Astrocyte (in vitro differentiated cells and primary cell): ENCODE results near the gene ADGRA3. TPM values are rescaled to one million over a fixed set of nuclear protein-coding genes. Genes with fewer than 3 reads are reported as not detected.

Experiments
- DNase-seq: peaks from one replicate; pipeline ENCODE4 v3.0.0-alpha.2; 2010; ENCODE audit warnings: low read depth
- FAIRE-seq: peaks from 2 replicates; lab custom pipeline; 2011; peaks lifted over from hg19 to GRCh38; lab: Jason Lieb, UNC
- H2AFZ ChIP-seq: 2 replicates; pipeline ENCODE4 v1.6.0; 2012; ENCODE audit warnings: low read depth, low read length, inconsistent platforms
- H3K27ac ChIP-seq: 2 replicates; pipeline ENCODE4 v1.5.1; 2011; ENCODE audit warnings: low read depth, low read length, inconsistent platforms
- H3K27me3 ChIP-seq: 2 replicates; pipeline ENCODE4 v1.6.0; 2011; ENCODE audit warnings: low read length, inconsistent platforms; ENCODE audit not compliant: insufficient read depth
- H3K36me3 ChIP-seq: 2 replicates; pipeline ENCODE4 v1.5.1; 2011; ENCODE audit warnings: low read length, inconsistent platforms; ENCODE audit not compliant: insufficient read depth
- H3K4me1 ChIP-seq: 2 replicates; pipeline ENCODE4 v1.5.1; 2011; ENCODE audit warnings: low read length, inconsistent platforms; ENCODE audit not compliant: insufficient read depth
- H3K4me2 ChIP-seq: 2 replicates; pipeline ENCODE4 v1.6.0; 2012; ENCODE audit warnings: low read length, inconsistent platforms
- H3K4me3 ChIP-seq: 2 replicates; pipeline ENCODE4 v1.5.1; 2011; ENCODE audit warnings: low read depth, mild to moderate bottlenecking, low read length, inconsistent platforms; ENCODE audit not compliant: insufficient read depth
- H3K79me2 ChIP-seq: 2 replicates; pipeline ENCODE4 v1.6.0; 2012; ENCODE audit warnings: mild to moderate bottlenecking, low read length, inconsistent platforms; ENCODE audit not compliant: insufficient read depth
- H3K9ac ChIP-seq: 2 replicates; pipeline ENCODE4 v1.6.0; 2012; ENCODE audit warnings: mild to moderate bottlenecking, low read length, inconsistent platforms
- H3K9me3 ChIP-seq: 2 replicates; pipeline ENCODE4 v1.5.1; 2012; ENCODE audit warnings: low read depth, mild to moderate bottlenecking, low read length, inconsistent platforms; ENCODE audit not compliant: insufficient read depth
- H4K20me1 ChIP-seq: 2 replicates; pipeline ENCODE4 v1.6.0; 2012; ENCODE audit warnings: low read length, inconsistent platforms; ENCODE audit not compliant: insufficient read depth
- H3K27ac Mint-ChIP-seq: one replicate; pipeline ENCODE4 v1.8.0; 2021; ENCODE audit warnings: mild to moderate bottlenecking, mixed read lengths; ENCODE audit not compliant: unreplicated experiment
- H3K27me3 Mint-ChIP-seq: one replicate; pipeline ENCODE4 v1.8.0; 2021; ENCODE audit warnings: low read depth, mixed read lengths; ENCODE audit not compliant: unreplicated experiment
- H3K36me3 Mint-ChIP-seq: one replicate; pipeline ENCODE4 v1.8.0; 2021; ENCODE audit warnings: low read depth, mixed read lengths; ENCODE audit not compliant: unreplicated experiment
- H3K4me1 Mint-ChIP-seq: one replicate; pipeline ENCODE4 v1.8.0; 2021; ENCODE audit warnings: low read depth, mixed read lengths; ENCODE audit not compliant: unreplicated experiment
- H3K4me3 Mint-ChIP-seq: one replicate; pipeline ENCODE4 v1.8.0; 2021; ENCODE audit warnings: mild to moderate bottlenecking, moderate library complexity, mixed read lengths; ENCODE audit not compliant: unreplicated experiment
- H3K9me3 Mint-ChIP-seq: one replicate; pipeline ENCODE4 v1.8.0; 2021; ENCODE audit warnings: mild to moderate bottlenecking, mixed read lengths; ENCODE audit not compliant: unreplicated experiment
- EZH2 ChIP-seq: IDR thresholded peaks from 2 replicates; pipeline ENCODE4 v1.6.1; 2012; ENCODE audit warnings: mild to moderate bottlenecking, low read length, inconsistent platforms; ENCODE audit not compliant: insufficient read depth
- total RNA-seq: library from RNA; stranded (reverse); gene quantifications from 2 replicates; pipeline ENCODE4 v1.2.1, GENCODE V29; 2021
- TF ChIP-seq, protein P1 (sequence below): IDR thresholded peaks from 2 replicates; pipeline ENCODE4 v1.5.1; 2011; ENCODE audit warnings: low read depth, mild to moderate bottlenecking, inconsistent platforms, low read length, moderate library complexity; ENCODE audit not compliant: insufficient read depth

ADGRA3 gene
- total RNA-seq, 1 donor from 2014 or later: 27.3 TPM

DNA sequence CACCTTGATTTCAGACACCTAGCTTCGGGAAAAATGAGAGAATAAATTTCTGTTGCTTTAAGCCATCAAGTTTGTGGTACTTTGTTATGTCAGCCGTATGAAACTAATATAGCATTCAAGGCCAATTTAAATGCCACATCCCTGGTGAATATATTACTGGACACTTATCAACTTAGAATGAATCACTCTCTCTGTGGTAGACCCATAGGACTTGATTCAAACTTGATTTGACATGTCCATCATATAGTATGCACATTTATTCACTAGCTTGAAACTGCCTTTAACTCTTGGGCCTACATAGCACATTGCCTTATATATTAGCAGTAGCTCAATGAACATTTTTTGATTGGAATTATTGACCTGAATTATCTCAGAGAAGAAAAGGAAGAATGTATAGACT, 172.3 kb downstream of the ADGRA3 start:
- Histone ChIP-seq H3K9me3 (no peaks in the 10 kb centered on the region), H2AFZ (no peak overlapping the region), H4K20me1 (no peaks in the 10 kb centered on the region), H3K4me1 (no peaks in the 10 kb centered on the region), H3K36me3 (no peaks in the 10 kb centered on the region), H3K4me3 (no peak overlapping the region), H3K4me2 (no peak overlapping the region), H3K79me2 (no peaks in the 10 kb centered on the region), H3K9ac (no peak overlapping the region), H3K27me3 (no peaks in the 10 kb centered on the region), H3K27ac (no peak overlapping the region)
- no peak for DNase-seq
- peaks cover 6% of the 10 kb centered on the region for H3K4me1 Mint-ChIP-seq
- H3K27me3 Mint-ChIP-seq: no peaks in the 10 kb centered on the region
- H3K36me3 Mint-ChIP-seq: no peaks in the 10 kb centered on the region
- FAIRE-seq: no peak
- H3K4me3 Mint-ChIP-seq: no peak overlapping the region
- no peak for TF ChIP-seq EZH2
- TF ChIP-seq, protein P1, sequence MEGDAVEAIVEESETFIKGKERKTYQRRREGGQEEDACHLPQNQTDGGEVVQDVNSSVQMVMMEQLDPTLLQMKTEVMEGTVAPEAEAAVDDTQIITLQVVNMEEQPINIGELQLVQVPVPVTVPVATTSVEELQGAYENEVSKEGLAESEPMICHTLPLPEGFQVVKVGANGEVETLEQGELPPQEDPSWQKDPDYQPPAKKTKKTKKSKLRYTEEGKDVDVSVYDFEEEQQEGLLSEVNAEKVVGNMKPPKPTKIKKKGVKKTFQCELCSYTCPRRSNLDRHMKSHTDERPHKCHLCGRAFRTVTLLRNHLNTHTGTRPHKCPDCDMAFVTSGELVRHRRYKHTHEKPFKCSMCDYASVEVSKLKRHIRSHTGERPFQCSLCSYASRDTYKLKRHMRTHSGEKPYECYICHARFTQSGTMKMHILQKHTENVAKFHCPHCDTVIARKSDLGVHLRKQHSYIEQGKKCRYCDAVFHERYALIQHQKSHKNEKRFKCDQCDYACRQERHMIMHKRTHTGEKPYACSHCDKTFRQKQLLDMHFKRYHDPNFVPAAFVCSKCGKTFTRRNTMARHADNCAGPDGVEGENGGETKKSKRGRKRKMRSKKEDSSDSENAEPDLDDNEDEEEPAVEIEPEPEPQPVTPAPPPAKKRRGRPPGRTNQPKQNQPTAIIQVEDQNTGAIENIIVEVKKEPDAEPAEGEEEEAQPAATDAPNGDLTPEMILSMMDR: no peak
- H3K27ac Mint-ChIP-seq: no peak overlapping the region
- peaks cover 3% of the 10 kb centered on the region for H3K9me3 Mint-ChIP-seq

DNA sequence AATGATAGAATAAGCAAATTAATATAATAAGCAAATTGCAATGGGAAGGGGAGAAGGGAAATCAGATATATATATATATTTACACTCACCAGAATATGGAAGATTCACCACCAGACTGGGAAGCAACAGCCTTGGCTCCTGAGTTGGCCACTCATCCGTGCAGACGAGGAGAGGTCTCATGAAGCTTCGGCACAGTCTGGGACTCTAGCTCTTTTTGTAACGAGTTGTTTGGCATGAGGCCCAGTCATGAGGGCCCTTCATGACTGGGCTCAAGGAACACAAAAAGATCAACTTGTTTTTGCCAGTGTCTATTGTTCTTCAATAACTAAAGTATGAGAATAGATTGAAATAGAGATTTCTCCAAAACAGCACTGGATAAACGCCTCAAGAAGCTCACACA, 176.4 kb downstream of the ADGRA3 start:
- Mint-ChIP-seq H3K27me3 (no peaks in the 10 kb centered on the region), H3K27ac (no peak overlapping the region), H3K4me1 (no peaks in the 10 kb centered on the region), H3K4me3 (no peak overlapping the region), H3K36me3 (no peaks in the 10 kb centered on the region), H3K9me3 (peaks cover 3% of the 10 kb centered on the region)
- no peaks in the 10 kb centered on the region for H3K36me3 ChIP-seq
- H3K27me3 ChIP-seq: no peaks in the 10 kb centered on the region
- no peaks in the 10 kb centered on the region for H3K9me3 ChIP-seq
- no peak overlapping the region for H3K9ac ChIP-seq
- no peak for FAIRE-seq
- no peak overlapping the region for H3K4me2 ChIP-seq
- H3K79me2 ChIP-seq: no peaks in the 10 kb centered on the region
- H4K20me1 ChIP-seq: no peaks in the 10 kb centered on the region
- H3K4me1 ChIP-seq: no peaks in the 10 kb centered on the region
- TF ChIP-seq EZH2: no peak
- TF ChIP-seq, protein P1: no peak
- H3K27ac ChIP-seq: no peak overlapping the region
- no peak overlapping the region for H3K4me3 ChIP-seq
- no peak for DNase-seq
- no peak overlapping the region for H2AFZ ChIP-seq

DNA sequence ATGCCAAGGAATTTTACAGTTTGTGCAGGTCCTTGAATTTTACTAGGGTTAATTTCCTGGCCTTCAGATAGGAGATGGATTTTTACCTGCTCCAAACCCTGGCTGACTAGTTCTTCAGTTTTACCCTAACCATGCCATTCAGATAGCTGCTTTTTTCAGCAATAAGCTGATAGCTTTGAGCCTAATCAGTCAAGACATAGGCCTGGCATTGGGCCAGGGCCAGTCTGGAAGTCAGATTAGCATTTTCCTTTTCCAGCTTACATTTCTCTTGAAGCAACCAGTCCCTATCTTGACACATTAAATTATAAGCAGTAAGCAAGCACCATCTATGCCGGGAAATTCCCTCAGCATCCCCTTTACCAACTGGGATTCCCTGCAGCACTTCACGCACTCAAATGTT, 177.1 kb downstream of the ADGRA3 start:
- Histone ChIP-seq H3K9me3 (no peaks in the 10 kb centered on the region), H3K27ac (no peak overlapping the region), H3K27me3 (no peaks in the 10 kb centered on the region), H3K9ac (no peak overlapping the region), H3K4me2 (no peak overlapping the region), H3K4me3 (no peak overlapping the region), H2AFZ (no peak overlapping the region), H3K36me3 (no peaks in the 10 kb centered on the region), H3K79me2 (no peaks in the 10 kb centered on the region), H4K20me1 (no peaks in the 10 kb centered on the region), H3K4me1 (no peaks in the 10 kb centered on the region)
- H3K27me3 Mint-ChIP-seq: no peaks in the 10 kb centered on the region
- no peak overlapping the region for H3K4me3 Mint-ChIP-seq
- H3K4me1 Mint-ChIP-seq: no peaks in the 10 kb centered on the region
- TF ChIP-seq, protein P1: no peak
- no peak for TF ChIP-seq EZH2
- no peak overlapping the region for H3K27ac Mint-ChIP-seq
- peaks cover 3% of the 10 kb centered on the region for H3K9me3 Mint-ChIP-seq
- FAIRE-seq (peak; percentile 32), DNase-seq (no peak)
- H3K36me3 Mint-ChIP-seq: no peaks in the 10 kb centered on the region

Other genes with a start within 250 kb of the ADGRA3 start
- gene GBA3, start 176.9 kb upstream of the ADGRA3 start, total RNA-seq: not detected in 2 replicates